Articular chondrocyte of knee joint (primary cell): Measurements from ENCODE around the gene LCMT2. TPM values are rescaled to one million over a fixed set of nuclear protein-coding genes. Genes with fewer than 3 reads are reported as not detected.

Experiments
- total RNA-seq: library from RNA; depleted of rRNA; stranded (reverse); fragments of >200 nt; gene quantifications from 2 replicates; pipeline ENCODE4 v1.2.3, GENCODE V29; 2012

The LCMT2 gene
- total RNA-seq = 7.8 and 8.0 TPM in 2 replicates

GRCh38 chr15:43329960-43330779, at the start of gene LCMT2:
LCMT2 (minus strand) TSS chr15:43330573; CDS start chr15:43330489, 84 bp downstream.

GRCh38 chr15:43370975-43371974, 40.9 kb upstream of the LCMT2 start, which contains the start of the genes TUBGCP4 and ZSCAN29:
TUBGCP4 (plus strand) TSS chr15:43371101; CDS start chr15:43371355, 254 bp downstream.
ZSCAN29 (minus strand) TSS chr15:43371043; CDS start chr15:43369913, 1,130 bp downstream.

GRCh38 chr15:43302205-43302817, 28.1 kb downstream of the LCMT2 start, which contains the start of gene TGM7:
TGM7 (minus strand) TSS chr15:43302255.

Other genes with a start within 250 kb of the LCMT2 start
- 43.9 and 44.9 TPM in 2 replicates for gene UBR1, start 224.5 kb downstream of the LCMT2 start, total RNA-seq
- gene TMEM62, start 197.0 kb downstream of the LCMT2 start, total RNA-seq = 19.2 and 21.0 TPM in 2 replicates
- gene CCNDBP1, start 145.2 kb downstream of the LCMT2 start, total RNA-seq = 51.5 and 53.8 TPM in 2 replicates
- gene EPB42, start 109.6 kb downstream of the LCMT2 start, total RNA-seq = not detected in 2 replicates
- 0.22 and 0.78 TPM in 2 replicates for gene TGM5, start 63.6 kb downstream of the LCMT2 start, total RNA-seq
- gene TGM7, start 28.3 kb downstream of the LCMT2 start, total RNA-seq = not detected in 2 replicates
- gene ZSCAN29, start 40.5 kb upstream of the LCMT2 start, total RNA-seq = 21.0 and 24.9 TPM in 2 replicates
- 7.6 and 10.5 TPM in 2 replicates for gene TUBGCP4, start 40.5 kb upstream of the LCMT2 start, total RNA-seq
- 86.2 and 86.8 TPM in 2 replicates for gene TP53BP1, start 162.6 kb upstream of the LCMT2 start, total RNA-seq
- gene MAP1A, start 187.0 kb upstream of the LCMT2 start, total RNA-seq = 124 and 126 TPM in 2 replicates